Osteocyte (in vitro differentiated cells): ENCODE results near the gene FNIP2. TPM values are rescaled to one million over a fixed set of nuclear protein-coding genes. Genes with fewer than 3 reads are reported as not detected.
A peak's percentile ranks its signal among the peaks of the same experiment; 100 is the strongest.

ENCODE experiments used
- DNase-seq: peaks from one replicate; pipeline ENCODE4 v3.0.0; 2021; ENCODE audit warnings: mixed read lengths; ENCODE audit not compliant: unreplicated experiment; ENCODE audit errors: extremely low spot score
- H3K27ac Mint-ChIP-seq: one replicate; pipeline ENCODE4 v1.8.0; 2021; ENCODE audit warnings: mild to moderate bottlenecking, mixed read lengths; ENCODE audit not compliant: unreplicated experiment
- H3K27me3 Mint-ChIP-seq: one replicate; pipeline ENCODE4 v1.8.0; 2021; ENCODE audit warnings: mixed read lengths; ENCODE audit not compliant: unreplicated experiment
- H3K36me3 Mint-ChIP-seq: one replicate; pipeline ENCODE4 v1.8.0; 2021; ENCODE audit warnings: mixed read lengths; ENCODE audit not compliant: unreplicated experiment
- H3K4me1 Mint-ChIP-seq: one replicate; pipeline ENCODE4 v1.8.0; 2021; ENCODE audit warnings: mixed read lengths; ENCODE audit not compliant: unreplicated experiment
- H3K4me3 Mint-ChIP-seq: one replicate; pipeline ENCODE4 v1.8.0; 2021; ENCODE audit warnings: mild to moderate bottlenecking, moderate library complexity, mixed read lengths; ENCODE audit not compliant: unreplicated experiment
- H3K9me3 Mint-ChIP-seq: one replicate; pipeline ENCODE4 v1.8.0; 2021; ENCODE audit warnings: mixed read lengths; ENCODE audit not compliant: unreplicated experiment
- total RNA-seq: library from RNA; stranded (reverse); gene quantifications from 2 replicates; pipeline ENCODE4 v1.2.1, GENCODE V29; 2021
- TF ChIP-seq, protein P1 (sequence below): fragments of 200-600 bp; sonication (generic); IDR thresholded peaks from 2 replicates; pipeline ENCODE4 v1.5.0; 2021; ENCODE audit warnings: antibody characterized with exemption, mild to moderate bottlenecking, moderate library complexity

The FNIP2 gene
- total RNA-seq, 1 donor from 2014 or later, result 14.4 TPM

DNA sequence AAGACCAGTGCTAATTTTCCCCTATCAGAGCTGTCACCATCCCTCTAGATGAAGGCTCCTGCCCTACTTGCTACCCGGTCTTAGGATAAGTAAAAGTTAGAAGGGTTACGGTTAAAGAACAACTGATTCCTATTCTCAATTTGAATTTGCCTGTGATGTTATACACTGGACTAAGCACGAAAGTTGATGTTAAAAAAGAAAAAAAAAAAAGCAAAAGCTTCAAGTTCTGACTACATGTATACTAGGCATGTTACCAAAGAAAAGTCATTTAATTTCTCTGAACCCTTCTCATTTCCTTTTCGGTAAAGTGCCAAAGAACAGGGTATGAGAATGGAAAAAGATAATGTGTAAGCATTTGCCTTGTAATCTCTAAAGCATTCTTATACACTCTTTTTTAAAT, 44.2 kb upstream of the FNIP2 start:
- Mint-ChIP-seq H3K36me3 (peaks cover 3% of the 10 kb centered on the region), H3K27me3 (peaks cover 25% of the 10 kb centered on the region), H3K9me3 (no peaks in the 10 kb centered on the region), H3K4me3 (peak overlapping the region; percentile 12), H3K27ac (no peak overlapping the region), H3K4me1 (peaks cover 16% of the 10 kb centered on the region)
- TF ChIP-seq, protein P1, sequence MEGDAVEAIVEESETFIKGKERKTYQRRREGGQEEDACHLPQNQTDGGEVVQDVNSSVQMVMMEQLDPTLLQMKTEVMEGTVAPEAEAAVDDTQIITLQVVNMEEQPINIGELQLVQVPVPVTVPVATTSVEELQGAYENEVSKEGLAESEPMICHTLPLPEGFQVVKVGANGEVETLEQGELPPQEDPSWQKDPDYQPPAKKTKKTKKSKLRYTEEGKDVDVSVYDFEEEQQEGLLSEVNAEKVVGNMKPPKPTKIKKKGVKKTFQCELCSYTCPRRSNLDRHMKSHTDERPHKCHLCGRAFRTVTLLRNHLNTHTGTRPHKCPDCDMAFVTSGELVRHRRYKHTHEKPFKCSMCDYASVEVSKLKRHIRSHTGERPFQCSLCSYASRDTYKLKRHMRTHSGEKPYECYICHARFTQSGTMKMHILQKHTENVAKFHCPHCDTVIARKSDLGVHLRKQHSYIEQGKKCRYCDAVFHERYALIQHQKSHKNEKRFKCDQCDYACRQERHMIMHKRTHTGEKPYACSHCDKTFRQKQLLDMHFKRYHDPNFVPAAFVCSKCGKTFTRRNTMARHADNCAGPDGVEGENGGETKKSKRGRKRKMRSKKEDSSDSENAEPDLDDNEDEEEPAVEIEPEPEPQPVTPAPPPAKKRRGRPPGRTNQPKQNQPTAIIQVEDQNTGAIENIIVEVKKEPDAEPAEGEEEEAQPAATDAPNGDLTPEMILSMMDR, result no peak
- DNase-seq, result no peak

DNA sequence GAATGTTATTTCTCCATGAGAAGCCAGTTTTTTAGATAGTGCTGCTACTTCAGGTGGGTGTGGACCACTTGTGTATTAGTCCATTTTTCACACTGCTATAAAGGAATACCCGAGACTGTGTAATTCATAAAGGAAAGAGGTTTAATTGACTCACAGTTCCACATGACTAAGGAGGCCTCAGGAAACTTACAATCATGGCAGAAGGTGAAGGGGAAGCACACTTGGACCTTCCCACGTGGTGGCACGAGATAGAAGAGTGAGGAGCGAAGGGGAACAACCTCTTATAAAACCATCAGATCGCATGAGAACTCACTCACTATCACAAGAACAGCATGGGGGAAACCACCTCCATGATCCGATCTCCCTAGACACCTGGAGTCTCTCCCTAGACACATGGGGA, 42.2 kb upstream of the FNIP2 start:
- Mint-ChIP-seq H3K4me3 (no peak overlapping the region), H3K27me3 (peaks cover 35% of the 10 kb centered on the region)

DNA sequence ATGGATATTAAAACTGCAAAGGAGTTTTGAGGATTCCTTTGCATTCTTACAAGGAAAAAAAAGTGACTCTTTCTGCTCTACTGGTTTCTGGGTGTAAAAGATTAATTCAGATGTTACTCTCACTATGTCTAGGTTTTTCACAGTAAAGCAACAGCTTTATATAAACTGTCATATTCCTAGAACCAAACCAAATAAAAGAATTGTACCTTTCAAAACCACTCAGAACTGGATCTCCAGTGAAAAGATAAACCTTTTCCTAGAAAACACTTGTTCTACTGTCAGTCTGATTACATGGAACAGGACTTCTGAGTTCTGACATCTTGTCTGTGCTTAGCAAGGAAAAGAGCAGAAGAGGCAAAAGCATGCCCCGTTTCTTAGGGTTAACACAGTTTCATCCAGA, 40.6 kb upstream of the FNIP2 start:
- Mint-ChIP-seq H3K4me1 (peaks cover 7% of the 10 kb centered on the region), H3K9me3 (no peaks in the 10 kb centered on the region), H3K27ac (no peak overlapping the region), H3K36me3 (no peaks in the 10 kb centered on the region), H3K4me3 (no peak overlapping the region), H3K27me3 (peaks cover 44% of the 10 kb centered on the region)
- no peak for DNase-seq
- TF ChIP-seq, protein P1, result no peak

More for the DNA sequence above, 42.2 kb upstream of the FNIP2 start:
- H3K27ac Mint-ChIP-seq, result no peak overlapping the region
- TF ChIP-seq, protein P1, result no peak
- peaks cover 16% of the 10 kb centered on the region for H3K4me1 Mint-ChIP-seq
- no peaks in the 10 kb centered on the region for H3K9me3 Mint-ChIP-seq
- no peaks in the 10 kb centered on the region for H3K36me3 Mint-ChIP-seq
- DNase-seq, result no peak

DNA sequence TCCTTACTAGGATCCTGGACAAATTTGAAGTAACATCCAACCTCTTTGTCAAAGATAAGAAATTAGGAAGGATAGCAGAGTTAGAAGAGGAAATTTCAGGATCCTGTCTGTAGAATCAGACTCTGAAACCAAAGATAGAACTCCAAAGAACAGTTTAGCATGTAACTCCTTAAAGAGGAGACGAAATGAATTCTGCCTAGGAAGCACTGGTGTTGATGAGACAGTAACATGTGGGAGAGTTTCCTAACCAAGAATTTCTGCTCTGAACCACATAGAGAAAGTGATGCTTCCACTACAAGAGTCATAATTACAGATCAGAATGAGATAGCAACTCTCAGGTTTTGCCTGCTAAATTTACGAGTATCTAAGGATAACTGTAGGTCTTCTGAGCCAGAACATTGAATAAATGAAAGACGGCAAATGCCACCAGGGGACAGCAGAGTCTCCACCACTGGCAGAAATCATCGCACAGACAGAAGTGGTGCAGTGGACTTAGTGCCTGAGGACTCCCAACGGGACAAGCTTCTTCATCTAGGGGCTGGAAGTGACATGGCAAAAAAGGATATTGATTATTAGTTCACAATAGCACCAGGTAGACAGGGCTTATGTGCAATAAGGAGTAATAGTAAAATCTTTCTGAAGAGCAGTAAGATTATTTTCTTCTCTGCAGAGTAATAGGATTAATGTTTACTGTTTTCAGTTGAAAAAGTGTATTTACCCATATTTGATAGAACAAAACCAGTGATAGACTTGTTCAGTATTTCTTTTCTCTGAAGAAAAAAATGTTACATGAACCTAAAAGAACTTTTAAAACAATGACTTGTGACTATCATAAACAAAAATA, 38.9 kb upstream of the FNIP2 start:
- Mint-ChIP-seq H3K4me1 (peaks cover 1% of the 10 kb centered on the region), H3K9me3 (no peaks in the 10 kb centered on the region), H3K27me3 (peaks cover 47% of the 10 kb centered on the region), H3K36me3 (no peaks in the 10 kb centered on the region), H3K27ac (no peak overlapping the region), H3K4me3 (no peak overlapping the region)
- DNase-seq, result no peak
- TF ChIP-seq, protein P1, result peak; percentile 94

DNA sequence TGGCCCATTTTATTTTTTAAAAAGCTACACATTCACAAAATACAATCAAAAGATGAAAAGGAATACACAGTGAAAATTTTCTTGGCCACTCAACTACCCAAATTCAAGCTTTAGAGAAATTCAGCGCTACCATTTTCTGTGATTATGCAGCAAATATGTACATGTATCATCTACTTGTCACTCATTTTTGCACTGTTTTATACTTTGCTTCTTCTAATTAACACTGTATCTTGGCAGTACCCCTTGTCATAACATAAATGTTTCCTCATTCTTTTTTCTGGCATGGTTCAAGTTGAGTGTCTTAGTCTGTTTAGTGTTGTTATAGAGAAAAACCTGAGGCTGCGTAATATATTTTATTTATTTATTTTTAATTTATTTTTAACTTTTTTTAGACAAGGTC, 30.0 kb upstream of the FNIP2 start:
- TF ChIP-seq, protein P1, result no peak
- no peaks in the 10 kb centered on the region for H3K36me3 Mint-ChIP-seq
- no peak for DNase-seq
- H3K27me3 Mint-ChIP-seq, result peaks cover 5% of the 10 kb centered on the region
- H3K9me3 Mint-ChIP-seq, result no peaks in the 10 kb centered on the region
- no peak overlapping the region for H3K4me3 Mint-ChIP-seq
- no peaks in the 10 kb centered on the region for H3K4me1 Mint-ChIP-seq
- H3K27ac Mint-ChIP-seq, result no peak overlapping the region
